ENCODE measurements around the gene KANSL1.

KANSL1 gene

GRCh38 chr17:46128453-46128852 is 64.8 kb downstream of the KANSL1 start:
- H3K27me3 ChIP-seq (ENCODE audit: low read length) = no peaks in the 10 kb centered on the region

GRCh38 chr17:46127524-46127923 is 65.7 kb downstream of the KANSL1 start:
- no peak overlapping the region for H3K4me3 ChIP-seq (ENCODE audit: insufficient read depth, low read length, poor library complexity, severe bottlenecking)
- H3K4me2 ChIP-seq (ENCODE audit: low read depth, low read length, poor library complexity, severe bottlenecking) = no peak overlapping the region
- no peaks in the 10 kb centered on the region for H3K9me3 ChIP-seq (ENCODE audit: insufficient read depth, low read length)
- peaks cover 36% of the 10 kb centered on the region for H4K20me1 ChIP-seq (ENCODE audit: low read depth, low read length)
- H2AFZ ChIP-seq (ENCODE audit: low read depth, low read length, severe bottlenecking) = no peak overlapping the region
- H3K27ac ChIP-seq (ENCODE audit: low read depth, low read length) = no peak overlapping the region
- no peaks in the 10 kb centered on the region; the same call in 1 of the 2 replicates for H3F3A ChIP-seq (ENCODE audit: insufficient read depth)
- TF ChIP-seq EZH2phosphoT487 (conservative IDR thresholded peaks at IDR 0.05; ENCODE audit: low read length) (no peak), CTCF (IDR thresholded peaks at IDR 0.05; ENCODE audit: insufficient read depth, low read length, poor library complexity, severe bottlenecking) (no peak)
- H3K79me2 ChIP-seq (ENCODE audit: insufficient read depth, low read length) = peaks cover 98% of the 10 kb centered on the region
- no peaks in the 10 kb centered on the region for H3K27me3 ChIP-seq (ENCODE audit: low read length)
- no peaks in the 10 kb centered on the region for H3K9me2 ChIP-seq (replicated peaks; ENCODE audit: insufficient read depth, low read length)
- H3K9ac ChIP-seq (ENCODE audit: low read length) = no peak overlapping the region
- H3K36me3 ChIP-seq (ENCODE audit: low read length) = no peaks in the 10 kb centered on the region

More at GRCh38 chr17:46128453-46128852, 64.8 kb downstream of the KANSL1 start:
- Histone ChIP-seq H3K79me2 (ENCODE audit: insufficient read depth, low read length) (peaks cover 98% of the 10 kb centered on the region), H3K9me2 (replicated peaks; ENCODE audit: insufficient read depth, low read length) (no peaks in the 10 kb centered on the region), H3F3A (ENCODE audit: insufficient read depth) (no peaks in the 10 kb centered on the region; the same call in 1 of the 2 replicates), H3K4me2 (ENCODE audit: low read depth, low read length, poor library complexity, severe bottlenecking) (no peak overlapping the region), H2AFZ (ENCODE audit: low read depth, low read length, severe bottlenecking) (no peak overlapping the region), H3K27ac (ENCODE audit: low read depth, low read length) (no peak overlapping the region), H3K4me3 (ENCODE audit: insufficient read depth, low read length, poor library complexity, severe bottlenecking) (no peak overlapping the region), H3K9ac (ENCODE audit: low read length) (no peak overlapping the region), H3K36me3 (ENCODE audit: low read length) (no peaks in the 10 kb centered on the region), H4K20me1 (ENCODE audit: low read depth, low read length) (peaks cover 37% of the 10 kb centered on the region), H3K9me3 (ENCODE audit: insufficient read depth, low read length) (no peaks in the 10 kb centered on the region)
- TF ChIP-seq EZH2phosphoT487 (conservative IDR thresholded peaks at IDR 0.05; ENCODE audit: low read length) (no peak), CTCF (IDR thresholded peaks at IDR 0.05; ENCODE audit: insufficient read depth, low read length, poor library complexity, severe bottlenecking) (no peak)

- H3K4me2 ChIP-seq (ENCODE audit: low read depth, low read length, poor library complexity, severe bottlenecking) = no peak overlapping the region
- no peak overlapping the region for H3K9ac ChIP-seq (ENCODE audit: low read length)
- TF ChIP-seq EZH2phosphoT487 (conservative IDR thresholded peaks at IDR 0.05; ENCODE audit: low read length) (no peak), CTCF (IDR thresholded peaks at IDR 0.05; ENCODE audit: insufficient read depth, low read length, poor library complexity, severe bottlenecking) (no peak)
- H3K36me3 ChIP-seq (ENCODE audit: low read length) = no peaks in the 10 kb centered on the region
- no peak overlapping the region for H3K27ac ChIP-seq (ENCODE audit: low read depth, low read length)
- no peaks in the 10 kb centered on the region for H3K9me3 ChIP-seq (ENCODE audit: insufficient read depth, low read length)
- H4K20me1 ChIP-seq (ENCODE audit: low read depth, low read length) = peaks cover 31% of the 10 kb centered on the region
- H3K4me3 ChIP-seq (ENCODE audit: insufficient read depth, low read length, poor library complexity, severe bottlenecking) = no peak overlapping the region
- H3F3A ChIP-seq (ENCODE audit: insufficient read depth) = peaks cover under 1% of the 10 kb centered on the region; the same call in 1 of the 2 replicates
- no peaks in the 10 kb centered on the region for H3K9me2 ChIP-seq (replicated peaks; ENCODE audit: insufficient read depth, low read length)
- no peaks in the 10 kb centered on the region for H3K27me3 ChIP-seq (ENCODE audit: low read length)
- no peak overlapping the region for H2AFZ ChIP-seq (ENCODE audit: low read depth, low read length, severe bottlenecking)
- H3K79me2 ChIP-seq (ENCODE audit: insufficient read depth, low read length) = peaks cover 98% of the 10 kb centered on the region
These were observed 66.4 kb downstream of the KANSL1 start for GRCh38 chr17:46126840-46127239.

Measured in SU-DHL-6 (cell line).